Loucy (cell line): ENCODE results near the gene ZNF165.

ENCODE experiments used
- EZH2phosphoT487 ChIP-seq: fragments of 200-600 bp; IDR thresholded peaks from 2 replicates; pipeline ENCODE4 v1.6.1; 2018; ENCODE audit warnings: antibody characterized with exemption, mild to moderate bottlenecking, moderate library complexity, borderline replicate concordance
- TF ChIP-seq, protein P1 (sequence below): fragments of 200-600 bp; sonication (generic); conservative IDR thresholded peaks from 2 replicates; pipeline ENCODE4 v1.5.1; 2014; ENCODE audit warnings: mild to moderate bottlenecking, antibody characterized with exemption, low read length

DNA sequence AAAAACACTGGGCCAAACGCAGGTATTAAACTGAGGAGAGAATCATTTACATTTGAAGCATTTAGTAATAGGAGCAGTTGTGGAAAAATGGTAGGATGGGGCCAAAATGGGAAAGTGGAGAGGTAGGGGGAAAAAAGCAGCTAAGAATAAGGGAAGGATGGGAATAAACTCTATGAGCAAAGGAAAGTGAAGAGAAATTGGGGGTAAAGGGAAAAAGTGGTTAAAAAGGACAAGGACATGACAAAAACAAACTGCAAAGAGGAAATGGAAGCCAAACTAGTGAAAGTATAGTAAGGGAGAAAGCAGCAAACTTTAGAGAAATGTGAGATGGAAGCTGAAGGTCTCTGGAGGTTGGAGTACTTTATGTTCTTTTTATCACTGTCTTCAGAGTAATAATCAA, 37.8 kb downstream of the ZNF165 start:
- no peak for TF ChIP-seq EZH2phosphoT487
- TF ChIP-seq, protein P1, sequence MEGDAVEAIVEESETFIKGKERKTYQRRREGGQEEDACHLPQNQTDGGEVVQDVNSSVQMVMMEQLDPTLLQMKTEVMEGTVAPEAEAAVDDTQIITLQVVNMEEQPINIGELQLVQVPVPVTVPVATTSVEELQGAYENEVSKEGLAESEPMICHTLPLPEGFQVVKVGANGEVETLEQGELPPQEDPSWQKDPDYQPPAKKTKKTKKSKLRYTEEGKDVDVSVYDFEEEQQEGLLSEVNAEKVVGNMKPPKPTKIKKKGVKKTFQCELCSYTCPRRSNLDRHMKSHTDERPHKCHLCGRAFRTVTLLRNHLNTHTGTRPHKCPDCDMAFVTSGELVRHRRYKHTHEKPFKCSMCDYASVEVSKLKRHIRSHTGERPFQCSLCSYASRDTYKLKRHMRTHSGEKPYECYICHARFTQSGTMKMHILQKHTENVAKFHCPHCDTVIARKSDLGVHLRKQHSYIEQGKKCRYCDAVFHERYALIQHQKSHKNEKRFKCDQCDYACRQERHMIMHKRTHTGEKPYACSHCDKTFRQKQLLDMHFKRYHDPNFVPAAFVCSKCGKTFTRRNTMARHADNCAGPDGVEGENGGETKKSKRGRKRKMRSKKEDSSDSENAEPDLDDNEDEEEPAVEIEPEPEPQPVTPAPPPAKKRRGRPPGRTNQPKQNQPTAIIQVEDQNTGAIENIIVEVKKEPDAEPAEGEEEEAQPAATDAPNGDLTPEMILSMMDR: no peak
